ENCODE results near the gene OCA2.

- no peak for TF ChIP-seq CTCF (IDR thresholded peaks at IDR 0.05; ENCODE audit: insufficient read depth, low read length, poor library complexity, severe bottlenecking)
- no peak for TF ChIP-seq EZH2phosphoT487 (conservative IDR thresholded peaks at IDR 0.05; ENCODE audit: low read length)
Measured at GRCh38 chr15:28129231-28129848, 30.2 kb upstream of the OCA2 start.
